ENCODE measurements around the gene CARS1. TPM values are rescaled to one million over a fixed set of nuclear protein-coding genes. Genes with fewer than 3 reads are reported as not detected.

CARS1 gene
- total RNA-seq, 4 donors from 2014 or later: 40.6 to 69.7 (median 57.8) TPM

DNA sequence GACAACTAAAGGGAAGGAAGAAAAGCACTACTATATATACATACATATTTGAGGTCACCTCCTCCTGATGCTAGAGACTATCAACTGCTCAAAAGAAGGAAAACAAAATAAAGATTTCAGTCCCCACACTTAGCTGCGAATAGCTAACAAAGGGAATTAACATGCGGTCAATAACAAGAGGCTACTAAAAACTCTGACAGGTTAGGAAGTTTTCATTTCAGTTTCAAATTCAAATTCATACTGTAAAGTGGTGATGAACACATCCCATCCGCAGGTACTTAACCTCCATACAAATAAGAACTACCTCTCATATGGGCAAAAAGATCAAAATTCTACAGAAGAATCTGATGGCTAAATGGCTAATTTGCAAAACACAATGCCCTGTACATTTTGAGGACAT, 67.7 kb downstream of the CARS1 start:
- TF ChIP-seq, protein P1, sequence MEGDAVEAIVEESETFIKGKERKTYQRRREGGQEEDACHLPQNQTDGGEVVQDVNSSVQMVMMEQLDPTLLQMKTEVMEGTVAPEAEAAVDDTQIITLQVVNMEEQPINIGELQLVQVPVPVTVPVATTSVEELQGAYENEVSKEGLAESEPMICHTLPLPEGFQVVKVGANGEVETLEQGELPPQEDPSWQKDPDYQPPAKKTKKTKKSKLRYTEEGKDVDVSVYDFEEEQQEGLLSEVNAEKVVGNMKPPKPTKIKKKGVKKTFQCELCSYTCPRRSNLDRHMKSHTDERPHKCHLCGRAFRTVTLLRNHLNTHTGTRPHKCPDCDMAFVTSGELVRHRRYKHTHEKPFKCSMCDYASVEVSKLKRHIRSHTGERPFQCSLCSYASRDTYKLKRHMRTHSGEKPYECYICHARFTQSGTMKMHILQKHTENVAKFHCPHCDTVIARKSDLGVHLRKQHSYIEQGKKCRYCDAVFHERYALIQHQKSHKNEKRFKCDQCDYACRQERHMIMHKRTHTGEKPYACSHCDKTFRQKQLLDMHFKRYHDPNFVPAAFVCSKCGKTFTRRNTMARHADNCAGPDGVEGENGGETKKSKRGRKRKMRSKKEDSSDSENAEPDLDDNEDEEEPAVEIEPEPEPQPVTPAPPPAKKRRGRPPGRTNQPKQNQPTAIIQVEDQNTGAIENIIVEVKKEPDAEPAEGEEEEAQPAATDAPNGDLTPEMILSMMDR (IDR thresholded peaks at IDR 0.05): no peak
- DNase-seq (ENCODE audit: low spot score) (no peak), ATAC-seq (ENCODE audit: low FRiP score) (no peak)

DNA sequence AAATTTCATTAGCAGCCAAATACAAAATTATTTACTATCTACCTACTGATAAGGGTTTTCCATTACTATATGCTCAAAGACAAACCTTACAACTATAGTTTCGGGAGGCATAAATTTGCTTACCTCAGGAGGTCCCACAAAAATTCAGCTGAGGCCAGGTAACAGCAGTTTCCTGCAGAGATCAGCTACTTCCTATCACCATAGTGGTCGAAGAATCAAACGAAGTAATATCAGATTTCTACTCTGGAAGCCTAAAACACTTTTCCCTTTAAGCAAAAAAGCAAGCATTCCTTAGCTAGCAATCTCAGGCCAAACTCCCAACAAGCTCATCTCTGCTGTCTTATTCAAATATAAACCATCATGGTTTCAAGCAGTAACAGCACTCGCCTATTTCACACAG, 68.2 kb downstream of the CARS1 start:
- ATAC-seq (ENCODE audit: low FRiP score): no peak
- TF ChIP-seq, protein P1 (IDR thresholded peaks at IDR 0.05): no peak
- DNase-seq (ENCODE audit: low spot score): no peak

DNA sequence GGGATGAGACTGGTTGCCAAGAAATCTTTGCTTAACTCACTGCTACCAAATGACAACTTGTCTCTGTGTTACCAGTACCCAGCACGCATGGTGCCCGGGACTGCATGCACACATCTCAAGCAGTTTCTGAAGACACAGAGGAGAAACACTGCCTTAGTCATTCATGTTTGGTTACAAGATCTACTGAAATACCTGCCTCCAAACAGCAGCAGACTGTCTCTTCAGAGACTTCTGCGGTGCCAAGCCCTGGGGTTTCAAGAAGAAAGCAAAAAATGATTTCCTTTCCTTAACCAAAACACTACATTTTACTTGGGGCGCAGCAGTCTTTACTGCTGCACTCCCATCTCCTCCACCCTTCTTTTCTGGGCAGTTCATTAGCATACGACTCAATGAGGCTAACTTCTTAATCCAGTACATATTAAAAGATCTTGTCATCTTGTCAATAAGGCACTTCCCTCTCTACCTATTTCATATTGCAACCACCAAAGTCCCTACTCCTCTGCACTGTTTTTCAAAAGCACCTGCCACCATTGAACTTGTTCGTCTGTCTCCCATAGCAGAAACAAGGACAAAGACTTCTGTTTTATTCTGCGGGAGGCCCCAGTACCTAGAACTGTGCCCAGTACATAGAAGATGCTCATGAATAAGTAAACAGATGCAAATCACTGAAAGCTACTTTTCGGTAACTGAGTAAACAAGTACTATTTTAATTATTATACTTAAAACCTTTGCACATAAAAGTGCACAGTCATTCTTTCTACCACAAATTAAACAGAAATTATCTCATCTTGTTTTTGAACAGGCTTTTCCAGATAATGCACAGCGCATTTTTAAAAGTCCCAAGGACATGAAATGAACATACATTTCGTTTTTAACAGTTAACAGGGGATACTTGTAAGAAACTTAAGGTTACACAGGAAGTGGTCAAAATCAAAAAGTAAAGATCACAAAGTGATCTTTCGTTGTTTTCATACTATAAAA, 69.1 kb downstream of the CARS1 start:
- no peak for DNase-seq (ENCODE audit: low spot score)
- ATAC-seq (ENCODE audit: low FRiP score): no peak
- TF ChIP-seq, protein P1 (IDR thresholded peaks at IDR 0.05): no peak

DNA sequence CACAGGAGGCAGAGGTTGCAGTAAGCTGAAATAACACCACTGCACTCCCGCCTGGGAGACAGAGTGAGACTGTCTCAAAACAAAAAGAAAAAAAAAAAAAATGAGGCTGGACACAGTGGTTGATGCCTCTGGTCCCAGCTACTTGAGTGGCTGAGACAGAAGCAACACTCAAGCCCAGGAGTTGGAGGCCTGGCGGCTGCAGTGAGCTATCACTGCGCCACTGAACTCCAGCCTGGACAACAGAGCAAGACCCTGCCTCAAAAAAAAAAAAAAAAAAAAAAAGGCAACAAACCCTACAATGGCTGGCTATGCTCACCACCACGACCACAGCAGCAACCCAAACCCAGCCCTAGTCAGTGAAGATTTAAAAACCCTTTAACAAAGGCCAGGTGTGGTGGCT, 73.3 kb downstream of the CARS1 start:
- DNase-seq (ENCODE audit: low spot score): no peak

DNA sequence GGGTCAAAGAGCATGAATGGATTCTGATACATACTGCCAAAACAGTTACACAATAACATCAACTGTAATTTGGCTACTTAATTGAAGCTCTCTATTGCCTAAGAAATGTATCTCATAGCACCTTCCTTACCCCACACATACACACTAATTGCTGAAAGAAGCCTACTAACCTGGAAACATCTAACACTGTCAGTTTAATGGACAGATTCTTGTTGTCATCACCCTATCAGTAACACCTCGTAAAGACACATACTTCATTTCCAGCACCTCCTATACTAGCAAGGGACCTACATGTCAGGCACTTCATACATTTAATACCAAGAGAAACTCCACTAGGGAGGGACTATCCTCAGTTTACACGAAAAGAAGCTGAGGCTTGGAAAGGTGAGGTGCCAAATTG, 75.0 kb downstream of the CARS1 start:
- DNase-seq (ENCODE audit: low spot score): no peak
- TF ChIP-seq, protein P1 (IDR thresholded peaks at IDR 0.05): no peak
- ATAC-seq (ENCODE audit: low FRiP score): no peak

More for the DNA sequence above, 73.3 kb downstream of the CARS1 start:
- TF ChIP-seq, protein P1 (IDR thresholded peaks at IDR 0.05): no peak
- no peak for ATAC-seq (ENCODE audit: low FRiP score)

DNA sequence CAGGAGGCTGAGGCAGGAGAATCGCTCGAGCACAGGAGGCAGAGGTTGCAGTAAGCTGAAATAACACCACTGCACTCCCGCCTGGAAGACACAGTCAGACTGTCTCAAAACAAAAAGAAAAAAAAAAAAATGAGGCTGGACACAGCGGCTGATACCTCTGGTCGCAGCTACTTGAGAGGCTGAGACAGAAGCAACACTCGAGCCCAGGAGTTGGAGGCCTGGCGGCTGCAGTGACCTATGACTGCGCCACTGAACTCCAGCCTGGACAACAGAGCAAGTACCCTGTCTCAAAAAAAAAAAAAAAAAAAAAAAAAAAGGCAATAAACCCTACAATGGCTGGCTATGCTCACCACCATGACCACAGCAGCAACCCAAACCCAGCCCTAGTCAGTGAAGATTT, 76.1 kb downstream of the CARS1 start:
- TF ChIP-seq, protein P1 (IDR thresholded peaks at IDR 0.05): no peak
- DNase-seq (ENCODE audit: low spot score) (no peak), ATAC-seq (ENCODE audit: low FRiP score) (no peak)
